Ovary (tissue), 3 donors: ENCODE measurements around the gene TRAPPC3L.

Experiments used
- EP300 ChIP-seq: sonication (generic); formaldehyde crosslinking; IDR thresholded peaks from one replicate; pipeline ENCODE4 v1.6.1; 2017; ENCODE audit warnings: antibody characterized with exemption
- POLR2A ChIP-seq: fragments of 450-650 bp; IDR thresholded peaks from one replicate; pipeline ENCODE4 v1.6.1; 2017; ENCODE audit warnings: antibody characterized with exemption, mild to moderate bottlenecking, moderate library complexity
- TF ChIP-seq, protein P1 (sequence below), 3 donors: fragments of 450-650 bp in 2 of 3; fragments of 200-600 bp in 1 of 3; IDR thresholded peaks; one replicate each; pipeline versions ENCODE4 v1.5.1 to v1.8.0; 2016 to 2022; ENCODE audit warnings: antibody characterized with exemption in 3 of 3, mild to moderate bottlenecking in 1 of 3
- donor health status: DM: no; HTN: no; CAD: no.

DNA sequence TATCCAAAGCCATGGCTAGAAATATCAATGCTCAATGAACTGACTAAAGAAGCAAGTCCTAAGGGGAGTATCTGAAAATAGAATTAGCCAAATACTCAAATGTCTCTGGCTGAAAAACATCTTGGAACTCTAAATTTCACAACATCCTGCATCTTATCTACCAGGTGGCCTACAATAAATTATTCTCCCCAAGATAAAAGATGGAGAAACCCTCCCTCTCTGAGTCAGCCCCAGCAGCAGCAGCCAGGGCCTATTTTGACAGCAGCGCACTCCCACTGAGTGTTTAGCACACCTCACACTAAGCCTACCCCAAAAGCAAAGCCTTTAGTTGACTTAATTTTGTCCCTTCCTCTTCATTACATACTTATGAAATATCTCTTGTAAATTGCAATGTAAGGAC lies 78.4 kb downstream of the TRAPPC3L start:
- TF ChIP-seq, protein P1, sequence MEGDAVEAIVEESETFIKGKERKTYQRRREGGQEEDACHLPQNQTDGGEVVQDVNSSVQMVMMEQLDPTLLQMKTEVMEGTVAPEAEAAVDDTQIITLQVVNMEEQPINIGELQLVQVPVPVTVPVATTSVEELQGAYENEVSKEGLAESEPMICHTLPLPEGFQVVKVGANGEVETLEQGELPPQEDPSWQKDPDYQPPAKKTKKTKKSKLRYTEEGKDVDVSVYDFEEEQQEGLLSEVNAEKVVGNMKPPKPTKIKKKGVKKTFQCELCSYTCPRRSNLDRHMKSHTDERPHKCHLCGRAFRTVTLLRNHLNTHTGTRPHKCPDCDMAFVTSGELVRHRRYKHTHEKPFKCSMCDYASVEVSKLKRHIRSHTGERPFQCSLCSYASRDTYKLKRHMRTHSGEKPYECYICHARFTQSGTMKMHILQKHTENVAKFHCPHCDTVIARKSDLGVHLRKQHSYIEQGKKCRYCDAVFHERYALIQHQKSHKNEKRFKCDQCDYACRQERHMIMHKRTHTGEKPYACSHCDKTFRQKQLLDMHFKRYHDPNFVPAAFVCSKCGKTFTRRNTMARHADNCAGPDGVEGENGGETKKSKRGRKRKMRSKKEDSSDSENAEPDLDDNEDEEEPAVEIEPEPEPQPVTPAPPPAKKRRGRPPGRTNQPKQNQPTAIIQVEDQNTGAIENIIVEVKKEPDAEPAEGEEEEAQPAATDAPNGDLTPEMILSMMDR (IDR thresholded peaks at IDR 0.05): no peak
- TF ChIP-seq EP300 (no peak), POLR2A (no peak)
